HepG2 (cell line): ENCODE results near the gene CMIP. TPM values are rescaled to one million over a fixed set of nuclear protein-coding genes. Genes with fewer than 3 reads are reported as not detected.

Source experiments
- MIXL1 ChIP-seq: IDR thresholded peaks from 2 replicates; pipeline ENCODE4 v1.6.1; 2016
- POLR2AphosphoS5 ChIP-seq: IDR thresholded peaks from 2 replicates; pipeline ENCODE4 v1.6.1; 2012; ENCODE audit warnings: low read depth, low read length
- SMAD9 ChIP-seq: sonication (generic); formaldehyde crosslinking; IDR thresholded peaks from 2 replicates; pipeline ENCODE4 v1.5.1; 2020; ENCODE audit warnings: mild to moderate bottlenecking, missing genetic modification reagents
- ZFP36 ChIP-seq: fragments of 150-350 bp; IDR thresholded peaks from 2 replicates; pipeline ENCODE4 v1.6.1; 2018; ENCODE audit warnings: borderline replicate concordance, low read length, low read depth; ENCODE audit not compliant: partially characterized antibody
- ZFP41 ChIP-seq: sonication (generic); formaldehyde crosslinking; IDR thresholded peaks from 2 replicates; pipeline ENCODE4 v1.4.0; 2020; ENCODE audit warnings: mild to moderate bottlenecking, missing genetic modification reagents, borderline replicate concordance
- ZNF10 ChIP-seq: sonication (generic); formaldehyde crosslinking; IDR thresholded peaks from 2 replicates; pipeline ENCODE4 v1.4.0; 2020; ENCODE audit warnings: mild to moderate bottlenecking, low read depth, missing genetic modification reagents, borderline replicate concordance
- ZNF550 ChIP-seq: sonication (generic); formaldehyde crosslinking; IDR thresholded peaks from 2 replicates; pipeline ENCODE4 v1.4.0; 2020; ENCODE audit warnings: mild to moderate bottlenecking, missing genetic modification reagents, borderline replicate concordance
- polyA plus RNA-seq, 8 experiments: library from polyadenylated mRNA; depleted of rRNA in 3 of 8; stranded (reverse) in 7 of 8; unstranded in 1 of 8; fragments of >200 nt; fragmentation: Illumina TruSeq in 4 of 8; extraction: Trizol in 4 of 8; gene quantifications; 2 replicates each; pipeline versions ENCODE4 v1.2.1 to v1.2.3, GENCODE V29; 2011 to 2016; ENCODE audit warnings: low read depth in 4 of 8, missing spikeins in 1 of 8, mixed read lengths in 1 of 8; ENCODE audit not compliant: insufficient read depth in 1 of 8
- total RNA-seq, 5 experiments: library from RNA; depleted of rRNA; stranded (reverse); fragments of >200 nt; fragmentation: Illumina TruSeq; extraction: Trizol; gene quantifications; 2 replicates each; pipeline ENCODE4 v1.2.3, GENCODE V29; 2016; ENCODE audit warnings: low read depth in 1 of 5
- TF ChIP-seq, protein P1 (sequence below): sonication (generic); formaldehyde crosslinking; IDR thresholded peaks from 2 replicates; pipeline ENCODE4 v1.4.0; 2020; ENCODE audit warnings: missing genetic modification reagents
- TF ChIP-seq, protein P2 (sequence below): IDR thresholded peaks from 2 replicates; pipeline ENCODE4 v1.6.1; 2018; ENCODE audit warnings: missing genetic modification reagents, mild to moderate bottlenecking, missing compliant biosample characterization
- TF ChIP-seq, protein P3 (sequence below): sonication (generic); formaldehyde crosslinking; IDR thresholded peaks from 2 replicates; pipeline ENCODE4 v1.4.0; 2020; ENCODE audit warnings: missing genetic modification reagents
- TF ChIP-seq, protein P4 (sequence below): sonication (generic); formaldehyde crosslinking; IDR thresholded peaks from 2 replicates; pipeline ENCODE4 v1.9.0; 2021; ENCODE audit warnings: mild to moderate bottlenecking, missing genetic modification reagents

The CMIP gene
- total and polyA plus RNA-seq, 2 of the 13 experiments (the other 11 are each of a cell fraction or from before 2014, with no cell fraction given), result 10.9 to 18.1 TPM

DNA sequence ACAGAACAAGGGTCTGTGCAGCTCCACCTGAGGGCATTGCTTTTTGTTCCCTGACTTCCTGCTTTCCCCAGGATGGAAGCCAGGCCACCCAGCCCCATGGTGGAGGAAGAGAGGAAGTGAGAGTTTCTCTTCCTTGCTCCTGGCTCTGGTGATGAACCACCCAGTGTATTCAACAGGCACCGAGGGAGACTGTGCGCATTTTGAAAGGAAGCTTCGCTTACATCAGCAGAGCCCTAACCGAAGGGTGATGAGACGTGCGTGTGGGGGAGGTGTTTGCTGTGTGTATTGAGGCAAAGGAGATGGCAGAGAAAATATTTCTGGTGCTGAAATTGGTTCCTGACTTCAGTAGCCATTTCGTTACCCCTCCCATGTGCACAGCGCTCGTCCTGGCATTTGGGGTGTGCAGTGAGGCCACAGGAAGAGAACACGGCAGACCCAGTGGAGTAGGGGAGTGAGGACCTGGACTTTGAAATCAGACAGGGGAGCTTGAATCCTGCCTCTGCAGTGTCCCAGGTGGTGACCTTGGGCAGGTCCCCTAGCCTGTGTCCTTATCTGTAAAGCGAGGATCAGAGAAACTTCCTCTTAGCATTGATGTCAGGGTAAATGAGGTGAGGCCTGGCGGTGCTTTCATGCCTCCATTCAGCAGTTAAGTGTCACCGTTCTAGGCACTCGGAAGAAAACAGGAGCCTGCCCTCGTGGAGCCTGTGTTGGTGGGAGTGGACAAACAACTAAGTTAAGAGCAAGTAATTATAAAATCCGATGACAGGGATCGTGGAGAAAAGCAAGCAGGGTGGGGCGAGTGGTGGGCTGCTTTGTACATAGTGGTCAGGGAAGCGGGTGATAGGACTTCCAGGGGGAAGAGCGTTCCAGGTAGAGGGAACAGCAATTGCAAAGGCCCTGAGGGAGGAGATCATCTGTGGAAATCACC is 7.4 kb downstream of the CMIP start (continued):
- TF ChIP-seq ZNF10 (CRISPR knock-in tag) (no peak), POLR2AphosphoS5 (peak; percentile 84), ZNF550 (CRISPR knock-in tag) (no peak; the same call in 1 of the 2 replicates), ZFP36 (no peak), MIXL1 (CRISPR knock-in tag) (peak; percentile 97), ZFP41 (CRISPR knock-in tag) (no peak), SMAD9 (CRISPR knock-in tag) (no peak)
- TF ChIP-seq, protein P1, sequence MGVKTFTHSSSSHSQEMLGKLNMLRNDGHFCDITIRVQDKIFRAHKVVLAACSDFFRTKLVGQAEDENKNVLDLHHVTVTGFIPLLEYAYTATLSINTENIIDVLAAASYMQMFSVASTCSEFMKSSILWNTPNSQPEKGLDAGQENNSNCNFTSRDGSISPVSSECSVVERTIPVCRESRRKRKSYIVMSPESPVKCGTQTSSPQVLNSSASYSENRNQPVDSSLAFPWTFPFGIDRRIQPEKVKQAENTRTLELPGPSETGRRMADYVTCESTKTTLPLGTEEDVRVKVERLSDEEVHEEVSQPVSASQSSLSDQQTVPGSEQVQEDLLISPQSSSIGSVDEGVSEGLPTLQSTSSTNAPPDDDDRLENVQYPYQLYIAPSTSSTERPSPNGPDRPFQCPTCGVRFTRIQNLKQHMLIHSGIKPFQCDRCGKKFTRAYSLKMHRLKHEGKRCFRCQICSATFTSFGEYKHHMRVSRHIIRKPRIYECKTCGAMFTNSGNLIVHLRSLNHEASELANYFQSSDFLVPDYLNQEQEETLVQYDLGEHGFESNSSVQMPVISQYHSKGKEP (CRISPR knock-in tag), result no peak
- TF ChIP-seq, protein P2, sequence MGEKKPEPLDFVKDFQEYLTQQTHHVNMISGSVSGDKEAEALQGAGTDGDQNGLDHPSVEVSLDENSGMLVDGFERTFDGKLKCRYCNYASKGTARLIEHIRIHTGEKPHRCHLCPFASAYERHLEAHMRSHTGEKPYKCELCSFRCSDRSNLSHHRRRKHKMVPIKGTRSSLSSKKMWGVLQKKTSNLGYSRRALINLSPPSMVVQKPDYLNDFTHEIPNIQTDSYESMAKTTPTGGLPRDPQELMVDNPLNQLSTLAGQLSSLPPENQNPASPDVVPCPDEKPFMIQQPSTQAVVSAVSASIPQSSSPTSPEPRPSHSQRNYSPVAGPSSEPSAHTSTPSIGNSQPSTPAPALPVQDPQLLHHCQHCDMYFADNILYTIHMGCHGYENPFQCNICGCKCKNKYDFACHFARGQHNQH, result peak; percentile 92
- TF ChIP-seq, protein P3, sequence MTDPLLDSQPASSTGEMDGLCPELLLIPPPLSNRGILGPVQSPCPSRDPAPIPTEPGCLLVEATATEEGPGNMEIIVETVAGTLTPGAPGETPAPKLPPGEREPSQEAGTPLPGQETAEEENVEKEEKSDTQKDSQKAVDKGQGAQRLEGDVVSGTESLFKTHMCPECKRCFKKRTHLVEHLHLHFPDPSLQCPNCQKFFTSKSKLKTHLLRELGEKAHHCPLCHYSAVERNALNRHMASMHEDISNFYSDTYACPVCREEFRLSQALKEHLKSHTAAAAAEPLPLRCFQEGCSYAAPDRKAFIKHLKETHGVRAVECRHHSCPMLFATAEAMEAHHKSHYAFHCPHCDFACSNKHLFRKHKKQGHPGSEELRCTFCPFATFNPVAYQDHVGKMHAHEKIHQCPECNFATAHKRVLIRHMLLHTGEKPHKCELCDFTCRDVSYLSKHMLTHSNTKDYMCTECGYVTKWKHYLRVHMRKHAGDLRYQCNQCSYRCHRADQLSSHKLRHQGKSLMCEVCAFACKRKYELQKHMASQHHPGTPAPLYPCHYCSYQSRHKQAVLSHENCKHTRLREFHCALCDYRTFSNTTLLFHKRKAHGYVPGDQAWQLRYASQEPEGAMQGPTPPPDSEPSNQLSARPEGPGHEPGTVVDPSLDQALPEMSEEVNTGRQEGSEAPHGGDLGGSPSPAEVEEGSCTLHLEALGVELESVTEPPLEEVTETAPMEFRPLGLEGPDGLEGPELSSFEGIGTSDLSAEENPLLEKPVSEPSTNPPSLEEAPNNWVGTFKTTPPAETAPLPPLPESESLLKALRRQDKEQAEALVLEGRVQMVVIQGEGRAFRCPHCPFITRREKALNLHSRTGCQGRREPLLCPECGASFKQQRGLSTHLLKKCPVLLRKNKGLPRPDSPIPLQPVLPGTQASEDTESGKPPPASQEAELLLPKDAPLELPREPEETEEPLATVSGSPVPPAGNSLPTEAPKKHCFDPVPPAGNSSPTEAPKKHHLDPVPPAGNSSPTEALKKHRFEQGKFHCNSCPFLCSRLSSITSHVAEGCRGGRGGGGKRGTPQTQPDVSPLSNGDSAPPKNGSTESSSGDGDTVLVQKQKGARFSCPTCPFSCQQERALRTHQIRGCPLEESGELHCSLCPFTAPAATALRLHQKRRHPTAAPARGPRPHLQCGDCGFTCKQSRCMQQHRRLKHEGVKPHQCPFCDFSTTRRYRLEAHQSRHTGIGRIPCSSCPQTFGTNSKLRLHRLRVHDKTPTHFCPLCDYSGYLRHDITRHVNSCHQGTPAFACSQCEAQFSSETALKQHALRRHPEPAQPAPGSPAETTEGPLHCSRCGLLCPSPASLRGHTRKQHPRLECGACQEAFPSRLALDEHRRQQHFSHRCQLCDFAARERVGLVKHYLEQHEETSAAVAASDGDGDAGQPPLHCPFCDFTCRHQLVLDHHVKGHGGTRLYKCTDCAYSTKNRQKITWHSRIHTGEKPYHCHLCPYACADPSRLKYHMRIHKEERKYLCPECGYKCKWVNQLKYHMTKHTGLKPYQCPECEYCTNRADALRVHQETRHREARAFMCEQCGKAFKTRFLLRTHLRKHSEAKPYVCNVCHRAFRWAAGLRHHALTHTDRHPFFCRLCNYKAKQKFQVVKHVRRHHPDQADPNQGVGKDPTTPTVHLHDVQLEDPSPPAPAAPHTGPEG (CRISPR knock-in tag), result 0 out of 2 replicates have a peak, but pooled peaks have one; percentile 48
- TF ChIP-seq, protein P4, sequence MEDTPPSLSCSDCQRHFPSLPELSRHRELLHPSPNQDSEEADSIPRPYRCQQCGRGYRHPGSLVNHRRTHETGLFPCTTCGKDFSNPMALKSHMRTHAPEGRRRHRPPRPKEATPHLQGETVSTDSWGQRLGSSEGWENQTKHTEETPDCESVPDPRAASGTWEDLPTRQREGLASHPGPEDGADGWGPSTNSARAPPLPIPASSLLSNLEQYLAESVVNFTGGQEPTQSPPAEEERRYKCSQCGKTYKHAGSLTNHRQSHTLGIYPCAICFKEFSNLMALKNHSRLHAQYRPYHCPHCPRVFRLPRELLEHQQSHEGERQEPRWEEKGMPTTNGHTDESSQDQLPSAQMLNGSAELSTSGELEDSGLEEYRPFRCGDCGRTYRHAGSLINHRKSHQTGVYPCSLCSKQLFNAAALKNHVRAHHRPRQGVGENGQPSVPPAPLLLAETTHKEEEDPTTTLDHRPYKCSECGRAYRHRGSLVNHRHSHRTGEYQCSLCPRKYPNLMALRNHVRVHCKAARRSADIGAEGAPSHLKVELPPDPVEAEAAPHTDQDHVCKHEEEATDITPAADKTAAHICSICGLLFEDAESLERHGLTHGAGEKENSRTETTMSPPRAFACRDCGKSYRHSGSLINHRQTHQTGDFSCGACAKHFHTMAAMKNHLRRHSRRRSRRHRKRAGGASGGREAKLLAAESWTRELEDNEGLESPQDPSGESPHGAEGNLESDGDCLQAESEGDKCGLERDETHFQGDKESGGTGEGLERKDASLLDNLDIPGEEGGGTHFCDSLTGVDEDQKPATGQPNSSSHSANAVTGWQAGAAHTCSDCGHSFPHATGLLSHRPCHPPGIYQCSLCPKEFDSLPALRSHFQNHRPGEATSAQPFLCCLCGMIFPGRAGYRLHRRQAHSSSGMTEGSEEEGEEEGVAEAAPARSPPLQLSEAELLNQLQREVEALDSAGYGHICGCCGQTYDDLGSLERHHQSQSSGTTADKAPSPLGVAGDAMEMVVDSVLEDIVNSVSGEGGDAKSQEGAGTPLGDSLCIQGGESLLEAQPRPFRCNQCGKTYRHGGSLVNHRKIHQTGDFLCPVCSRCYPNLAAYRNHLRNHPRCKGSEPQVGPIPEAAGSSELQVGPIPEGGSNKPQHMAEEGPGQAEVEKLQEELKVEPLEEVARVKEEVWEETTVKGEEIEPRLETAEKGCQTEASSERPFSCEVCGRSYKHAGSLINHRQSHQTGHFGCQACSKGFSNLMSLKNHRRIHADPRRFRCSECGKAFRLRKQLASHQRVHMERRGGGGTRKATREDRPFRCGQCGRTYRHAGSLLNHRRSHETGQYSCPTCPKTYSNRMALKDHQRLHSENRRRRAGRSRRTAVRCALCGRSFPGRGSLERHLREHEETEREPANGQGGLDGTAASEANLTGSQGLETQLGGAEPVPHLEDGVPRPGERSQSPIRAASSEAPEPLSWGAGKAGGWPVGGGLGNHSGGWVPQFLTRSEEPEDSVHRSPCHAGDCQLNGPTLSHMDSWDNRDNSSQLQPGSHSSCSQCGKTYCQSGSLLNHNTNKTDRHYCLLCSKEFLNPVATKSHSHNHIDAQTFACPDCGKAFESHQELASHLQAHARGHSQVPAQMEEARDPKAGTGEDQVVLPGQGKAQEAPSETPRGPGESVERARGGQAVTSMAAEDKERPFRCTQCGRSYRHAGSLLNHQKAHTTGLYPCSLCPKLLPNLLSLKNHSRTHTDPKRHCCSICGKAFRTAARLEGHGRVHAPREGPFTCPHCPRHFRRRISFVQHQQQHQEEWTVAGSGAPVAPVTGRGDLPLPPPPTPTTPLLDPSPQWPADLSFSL (CRISPR knock-in tag), result no peak
